SH-SY5Y (cell line): ENCODE results near the gene ZBTB46.

Experiments
- GATA2 ChIP-seq: IDR thresholded peaks from 2 replicates; pipeline ENCODE4 v1.6.1; 2011; ENCODE audit warnings: mild to moderate bottlenecking, low read depth, low read length
- GATA3 ChIP-seq: IDR thresholded peaks from 2 replicates; pipeline ENCODE4 v1.6.1; 2011; ENCODE audit warnings: low read depth, mild to moderate bottlenecking, low read length, moderate library complexity

The ZBTB46 gene

DNA sequence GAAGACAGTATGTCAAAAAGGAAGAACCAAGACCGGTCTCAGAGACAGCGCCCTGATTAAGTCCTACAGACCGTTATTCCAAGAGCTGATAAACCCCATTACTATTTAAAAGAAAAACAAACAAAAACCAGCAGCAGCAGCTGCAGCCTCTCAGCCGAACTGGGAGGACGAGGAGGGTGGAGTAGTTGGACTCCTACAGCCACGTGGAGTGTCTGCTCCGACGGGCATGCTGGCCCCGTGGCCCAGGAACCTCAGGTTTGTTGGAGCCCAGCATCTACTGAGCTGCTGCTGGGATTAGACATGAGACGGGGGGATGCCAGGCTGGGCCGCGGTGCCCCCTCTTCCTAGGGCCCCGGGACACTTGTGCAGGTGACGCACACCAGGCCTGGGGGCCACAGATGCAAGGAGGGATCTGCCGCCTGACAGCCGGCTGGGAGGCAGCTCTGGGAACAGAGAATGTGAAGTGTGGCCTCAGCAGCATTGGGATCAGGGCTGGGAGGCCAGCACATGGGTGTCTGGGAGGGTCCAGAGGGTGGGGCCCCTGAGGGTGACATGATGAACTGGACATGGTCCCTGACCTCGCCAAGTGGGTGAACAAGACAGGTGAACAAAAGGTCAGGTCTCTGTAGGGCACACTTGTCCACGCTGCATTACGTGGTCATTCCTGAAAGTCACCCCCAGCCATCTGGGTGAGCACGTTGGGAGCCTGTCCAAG is 2.9 kb upstream of the ZBTB46 start:
- no peak for TF ChIP-seq GATA2
- TF ChIP-seq GATA3 = no peak

DNA sequence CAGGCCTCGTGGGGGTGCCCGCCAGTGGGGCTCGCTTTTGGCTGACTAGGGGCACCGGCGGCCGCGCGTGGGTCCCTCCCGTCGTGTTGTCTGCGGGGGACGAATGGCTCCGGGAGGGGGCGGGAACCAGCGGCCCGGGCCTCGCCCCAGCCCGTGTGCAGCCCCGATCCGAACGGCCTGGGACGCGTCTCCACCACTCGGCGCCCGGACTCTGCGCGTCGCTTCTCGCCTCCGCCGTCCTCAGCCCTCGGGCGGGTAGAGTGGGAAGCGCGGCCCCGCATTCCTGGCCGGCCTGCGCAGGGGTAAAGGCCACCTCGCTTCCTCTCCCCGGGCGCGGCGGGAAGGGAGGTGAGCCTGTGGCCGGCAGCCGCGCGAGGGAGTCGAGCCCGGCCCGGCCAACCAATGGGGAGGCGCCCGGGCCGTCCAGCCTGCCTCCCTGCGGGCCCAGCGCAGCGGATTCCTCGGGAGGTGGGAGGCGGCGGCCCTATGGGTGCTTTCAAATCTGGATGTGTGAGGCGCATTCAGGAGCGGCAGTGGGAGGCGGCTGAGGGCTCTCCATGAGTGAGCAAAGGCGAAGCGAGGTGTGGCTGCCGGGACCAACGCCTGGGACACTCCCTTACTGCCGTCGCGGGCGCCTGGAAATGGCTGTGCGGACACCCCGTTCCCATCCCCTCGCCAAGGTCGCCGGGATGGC is 1.1 kb upstream of the ZBTB46 start:
- no peak for TF ChIP-seq GATA2
- no peak for TF ChIP-seq GATA3

DNA sequence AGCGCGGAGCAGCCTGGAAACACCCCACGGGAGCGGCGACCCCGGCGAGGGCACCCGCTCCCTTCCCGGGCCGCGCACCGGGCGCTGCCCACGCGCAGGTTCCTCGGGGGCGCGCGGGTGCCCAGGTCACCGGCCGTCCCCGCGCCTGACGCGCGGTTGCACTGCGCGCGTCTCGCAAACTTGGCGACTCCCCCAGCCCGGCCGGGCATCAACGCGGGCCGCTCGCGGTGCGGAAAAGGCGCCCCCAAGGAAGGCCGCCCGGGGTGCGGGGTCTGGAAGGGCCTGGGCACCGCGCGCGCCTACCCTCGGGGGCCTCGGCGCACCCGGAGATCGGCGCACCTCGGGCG is 555 bp upstream of the ZBTB46 start:
- TF ChIP-seq GATA2 = no peak
- no peak for TF ChIP-seq GATA3

DNA sequence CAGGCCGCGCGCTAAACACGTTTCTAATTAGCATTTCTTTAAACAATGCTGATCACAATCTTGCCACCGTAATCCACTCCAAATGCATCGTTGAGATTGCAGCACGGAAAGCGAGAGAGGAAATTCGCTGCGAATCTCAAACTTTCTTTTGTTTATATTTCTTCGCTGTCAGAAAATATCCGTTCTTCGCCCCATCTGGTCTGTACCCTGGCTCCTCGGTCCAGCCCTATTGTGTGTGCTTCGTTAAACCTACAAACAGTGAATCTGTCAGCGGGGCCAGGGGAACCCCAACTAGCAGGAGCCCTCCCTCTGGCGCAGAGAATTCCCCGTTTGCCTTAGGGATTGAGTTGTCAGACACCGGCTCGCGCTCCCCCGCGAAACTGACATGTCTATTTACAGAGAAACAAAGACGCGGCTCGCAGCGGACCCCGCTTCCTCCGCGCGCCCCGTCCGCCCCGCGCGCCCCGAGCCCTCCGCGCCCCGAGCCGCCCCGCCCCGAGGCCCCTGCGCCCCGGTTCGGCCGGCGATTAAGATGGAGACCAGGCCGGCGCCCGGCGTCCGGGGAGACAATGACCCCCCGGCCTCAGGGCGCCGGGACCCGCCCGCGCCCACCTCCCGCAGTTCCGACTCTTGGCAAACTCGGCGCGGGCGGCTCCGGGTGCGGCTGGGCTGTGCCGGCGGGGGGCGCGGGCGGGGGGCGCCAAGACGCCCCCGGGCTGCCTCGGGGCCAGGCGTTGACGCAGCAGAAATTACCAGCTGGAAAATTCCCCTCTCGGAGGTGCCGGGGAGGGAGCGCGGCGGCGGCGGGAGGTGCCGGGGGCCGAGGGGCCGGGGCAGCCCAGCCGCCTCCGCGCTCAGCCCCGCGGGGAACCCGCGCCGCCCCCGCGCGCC is 874 bp downstream of the ZBTB46 start:
- no peak for TF ChIP-seq GATA3
- TF ChIP-seq GATA2 = no peak; the same call in 1 of the 2 replicates

GRCh38 chr20:63829603-63829944 is 1.5 kb downstream of the ZBTB46 start:
- TF ChIP-seq GATA3 = no peak
- TF ChIP-seq GATA2 = no peak

GRCh38 chr20:63828951-63829350 is 2.1 kb downstream of the ZBTB46 start:
- TF ChIP-seq GATA3 = no peak
- TF ChIP-seq GATA2 = no peak

DNA sequence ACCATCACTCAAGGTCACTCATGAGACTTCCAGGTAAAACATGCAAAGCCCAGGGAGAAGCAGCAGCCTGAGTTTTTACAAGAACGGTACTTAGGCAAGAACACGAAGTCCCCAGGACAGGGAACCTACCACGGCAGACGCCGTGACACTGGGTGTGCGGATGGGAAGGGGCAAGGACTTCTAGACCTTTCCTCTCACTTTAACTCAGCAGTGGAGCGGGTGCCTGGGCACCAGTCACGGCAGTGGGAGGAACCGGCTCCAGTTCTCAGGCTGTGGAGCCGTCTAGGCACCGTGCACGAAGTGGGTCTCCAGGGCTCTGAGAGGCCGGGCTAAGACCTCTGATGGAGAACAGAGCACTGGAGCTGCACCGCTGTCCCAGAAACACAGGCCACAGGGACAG is 2.5 kb downstream of the ZBTB46 start:
- TF ChIP-seq GATA3 = no peak
- TF ChIP-seq GATA2 = no peak

DNA sequence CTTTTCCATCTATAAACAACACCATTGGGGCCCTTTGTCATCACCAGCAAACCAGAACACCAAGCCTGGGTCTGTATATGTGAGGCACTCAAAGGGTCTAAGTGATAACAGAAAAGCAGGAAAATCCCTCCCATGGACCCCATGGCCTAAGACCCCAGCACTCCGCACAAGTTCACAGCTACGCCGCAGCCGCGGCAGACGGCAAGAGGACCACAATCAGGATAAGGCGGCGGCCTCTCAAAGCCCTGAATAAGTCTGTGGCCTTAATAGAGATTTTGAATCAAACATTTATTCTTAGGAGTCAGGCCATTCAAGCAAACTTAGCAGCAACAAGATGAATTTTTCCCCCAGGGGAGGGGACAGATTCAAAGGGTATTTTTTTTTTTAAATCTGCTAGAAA is 2.9 kb downstream of the ZBTB46 start:
- TF ChIP-seq GATA3 (no peak), GATA2 (no peak)

DNA sequence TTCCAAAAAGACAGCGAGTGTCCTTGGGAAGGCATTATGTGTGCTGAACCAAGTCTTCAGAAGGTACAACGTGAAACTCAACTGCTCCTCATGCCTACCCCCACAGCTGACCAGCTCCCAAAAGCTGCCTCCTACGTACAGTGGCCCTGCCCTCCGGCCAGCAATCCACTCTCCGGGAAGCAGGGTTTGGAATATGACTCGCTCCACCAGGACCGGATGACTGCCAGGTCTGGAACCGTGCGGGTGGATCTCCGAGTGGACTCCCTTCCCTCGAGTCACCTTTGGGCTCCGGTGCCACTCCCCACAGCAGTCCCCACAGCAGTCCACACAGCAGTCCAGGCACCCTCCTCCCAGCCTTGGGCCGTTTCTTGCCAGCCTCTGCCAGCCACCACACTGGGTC is 4.3 kb downstream of the ZBTB46 start:
- TF ChIP-seq GATA3 (no peak), GATA2 (no peak)

DNA sequence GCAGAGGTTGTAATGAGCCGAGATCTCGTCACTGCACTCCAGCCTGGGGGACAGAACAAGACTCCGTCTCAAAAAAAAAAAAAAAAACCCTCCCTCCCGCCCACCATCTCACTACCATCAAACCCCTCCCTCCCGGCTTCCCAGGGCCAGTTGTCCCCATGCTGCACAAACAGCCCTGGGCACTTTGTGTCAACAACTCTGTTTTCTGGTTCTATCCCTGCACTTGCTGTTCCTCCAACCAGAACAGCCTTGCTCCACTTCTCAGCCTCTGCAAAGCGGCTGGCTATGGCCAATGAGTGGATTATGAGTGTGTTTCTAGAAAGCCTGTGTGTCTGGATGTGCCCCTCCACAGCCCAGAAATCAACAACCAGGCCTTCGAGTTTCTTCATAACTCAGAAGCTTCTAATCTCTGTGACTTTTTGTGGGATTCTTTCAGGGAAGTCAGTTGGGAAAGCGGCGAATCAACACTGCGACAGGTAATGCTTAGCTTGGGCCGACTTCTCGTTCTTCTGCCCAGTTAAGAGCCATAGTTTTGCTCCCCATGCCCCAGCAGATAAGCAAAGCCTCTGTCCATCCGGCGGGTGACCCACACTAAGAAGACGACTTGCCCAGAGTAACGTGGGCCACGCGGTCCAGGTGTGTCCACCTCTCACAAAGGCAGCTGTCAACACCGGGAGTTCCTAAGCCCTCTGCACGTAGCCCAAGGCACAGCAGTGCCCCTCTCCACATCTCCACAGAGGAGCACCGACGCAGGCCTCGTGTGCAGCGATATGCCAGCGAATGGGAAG is 5.5 kb downstream of the ZBTB46 start:
- TF ChIP-seq GATA2 (no peak), GATA3 (no peak)

GRCh38 chr20:63823691-63824311 is 7.3 kb downstream of the ZBTB46 start:
- TF ChIP-seq GATA2 (no peak), GATA3 (no peak)

DNA sequence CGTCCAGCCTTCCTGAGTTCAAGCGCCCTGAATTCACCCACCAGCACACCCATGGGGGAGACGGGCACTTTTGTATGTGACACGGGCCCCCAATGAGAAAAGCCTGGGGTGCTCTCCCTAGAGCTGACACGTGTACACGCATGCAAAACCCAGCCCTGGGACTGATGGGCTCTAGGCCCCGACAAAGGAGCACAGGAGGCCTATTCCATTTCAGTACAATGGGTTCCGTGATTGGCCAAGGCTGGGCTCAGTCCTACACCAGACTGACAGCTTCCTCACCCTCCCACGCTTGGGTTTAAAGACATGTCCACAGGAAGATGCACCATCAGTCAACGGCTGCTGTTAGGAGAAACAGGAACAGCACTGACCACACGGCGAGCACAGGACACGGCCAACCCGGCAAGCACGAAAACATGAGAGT is 8.8 kb downstream of the ZBTB46 start:
- TF ChIP-seq GATA2 (no peak), GATA3 (no peak)

- TF ChIP-seq GATA2 (no peak), GATA3 (no peak)
Measured at GRCh38 chr20:63821811-63822210, 9.3 kb downstream of the ZBTB46 start.
